DND-41 (cell line): ENCODE data around the gene TMEM151A.

ENCODE experiments used
- CTCF ChIP-seq: IDR thresholded peaks from 2 replicates; pipeline ENCODE4 v1.5.1; 2012; ENCODE audit warnings: borderline replicate concordance, low read length, moderate library complexity, mild to moderate bottlenecking; ENCODE audit not compliant: poor library complexity, severe bottlenecking; ENCODE audit errors: extremely low read depth
- EZH2 ChIP-seq: IDR thresholded peaks from 3 replicates; pipeline ENCODE4 v1.6.1; 2012; ENCODE audit warnings: borderline replicate concordance, low read depth, mild to moderate bottlenecking, moderate library complexity, low read length, inconsistent platforms; ENCODE audit not compliant: severe bottlenecking

- no peak for TF ChIP-seq CTCF
- no peak for TF ChIP-seq EZH2
Observed at GRCh38 chr11:66321606-66322005, 29.9 kb downstream of the TMEM151A start.
